Measurements from ENCODE around the gene ESPNL.

ESPNL gene

GRCh38 chr2:238069021-238069709 is 31.0 kb upstream of the ESPNL start:
- H3K27me3 ChIP-seq (ENCODE audit: insufficient read depth, poor library complexity, severe bottlenecking), result no peaks in the 10 kb centered on the region
- no peak overlapping the region for H3K27ac ChIP-seq (ENCODE audit: poor library complexity, severe bottlenecking)
- no peak overlapping the region for H3K4me3 ChIP-seq (ENCODE audit: severe bottlenecking)
- DNase-seq (ENCODE audit: low spot score) (no peak), ATAC-seq (ENCODE audit: low read depth) (no peak)
- no peaks in the 10 kb centered on the region for H3K9me3 ChIP-seq (ENCODE audit: severe bottlenecking)
- TF ChIP-seq CTCF (IDR thresholded peaks at IDR 0.05; ENCODE audit: poor library complexity, severe bottlenecking), result no peak
- H3K36me3 ChIP-seq (ENCODE audit: low read depth), result peaks cover 82% of the 10 kb centered on the region
- no peaks in the 10 kb centered on the region for H3K4me1 ChIP-seq (ENCODE audit: insufficient read depth, poor library complexity, severe bottlenecking)

GRCh38 chr2:238069877-238070276 is 30.3 kb upstream of the ESPNL start:
- no peak for TF ChIP-seq CTCF (IDR thresholded peaks at IDR 0.05; ENCODE audit: poor library complexity, severe bottlenecking)
- no peaks in the 10 kb centered on the region for H3K27me3 ChIP-seq (ENCODE audit: insufficient read depth, poor library complexity, severe bottlenecking)
- H3K4me3 ChIP-seq (ENCODE audit: severe bottlenecking), result no peak overlapping the region
- no peaks in the 10 kb centered on the region for H3K9me3 ChIP-seq (ENCODE audit: severe bottlenecking)
- H3K4me1 ChIP-seq (ENCODE audit: insufficient read depth, poor library complexity, severe bottlenecking), result no peaks in the 10 kb centered on the region
- ATAC-seq (ENCODE audit: low read depth) (no peak), DNase-seq (ENCODE audit: low spot score) (no peak)
- H3K27ac ChIP-seq (ENCODE audit: poor library complexity, severe bottlenecking), result no peak overlapping the region
- peaks cover 82% of the 10 kb centered on the region for H3K36me3 ChIP-seq (ENCODE audit: low read depth)

- Histone ChIP-seq H3K4me3 (ENCODE audit: severe bottlenecking) (no peak overlapping the region), H3K36me3 (ENCODE audit: low read depth) (peaks cover 68% of the 10 kb centered on the region), H3K9me3 (ENCODE audit: severe bottlenecking) (no peaks in the 10 kb centered on the region), H3K27me3 (ENCODE audit: insufficient read depth, poor library complexity, severe bottlenecking) (no peaks in the 10 kb centered on the region), H3K27ac (ENCODE audit: poor library complexity, severe bottlenecking) (no peak overlapping the region), H3K4me1 (ENCODE audit: insufficient read depth, poor library complexity, severe bottlenecking) (no peaks in the 10 kb centered on the region)
- ATAC-seq (ENCODE audit: low read depth) (no peak), DNase-seq (ENCODE audit: low spot score) (no peak)
- no peak for TF ChIP-seq CTCF (IDR thresholded peaks at IDR 0.05; ENCODE audit: poor library complexity, severe bottlenecking)
Observed at GRCh38 chr2:238075397-238075796, 24.7 kb upstream of the ESPNL start.

GRCh38 chr2:238077292-238077691 is 22.8 kb upstream of the ESPNL start:
- Histone ChIP-seq H3K27me3 (ENCODE audit: insufficient read depth, poor library complexity, severe bottlenecking) (no peaks in the 10 kb centered on the region), H3K9me3 (ENCODE audit: severe bottlenecking) (no peaks in the 10 kb centered on the region), H3K27ac (ENCODE audit: poor library complexity, severe bottlenecking) (no peak overlapping the region), H3K36me3 (ENCODE audit: low read depth) (peaks cover 67% of the 10 kb centered on the region), H3K4me3 (ENCODE audit: severe bottlenecking) (no peak overlapping the region), H3K4me1 (ENCODE audit: insufficient read depth, poor library complexity, severe bottlenecking) (no peaks in the 10 kb centered on the region)
- TF ChIP-seq CTCF (IDR thresholded peaks at IDR 0.05; ENCODE audit: poor library complexity, severe bottlenecking), result no peak
- DNase-seq (ENCODE audit: low spot score) (no peak), ATAC-seq (ENCODE audit: low read depth) (no peak)

GRCh38 chr2:238079874-238080327 is 20.2 kb upstream of the ESPNL start:
- H3K4me1 ChIP-seq (ENCODE audit: insufficient read depth, poor library complexity, severe bottlenecking), result no peaks in the 10 kb centered on the region
- TF ChIP-seq CTCF (IDR thresholded peaks at IDR 0.05; ENCODE audit: poor library complexity, severe bottlenecking), result no peak
- DNase-seq (ENCODE audit: low spot score), result no peak
- no peaks in the 10 kb centered on the region for H3K27me3 ChIP-seq (ENCODE audit: insufficient read depth, poor library complexity, severe bottlenecking)
- H3K27ac ChIP-seq (ENCODE audit: poor library complexity, severe bottlenecking), result no peak overlapping the region
- H3K36me3 ChIP-seq (ENCODE audit: low read depth), result peaks cover 64% of the 10 kb centered on the region
- ATAC-seq (ENCODE audit: low read depth), result no peak
- no peaks in the 10 kb centered on the region for H3K9me3 ChIP-seq (ENCODE audit: severe bottlenecking)
- no peak overlapping the region for H3K4me3 ChIP-seq (ENCODE audit: severe bottlenecking)
